ENCODE data around the gene VAV2.

GRCh38 chr9:133967024-133967741 lies 24.9 kb downstream of the VAV2 start:
- TF ChIP-seq CTCF (IDR thresholded peaks at IDR 0.05; ENCODE audit: insufficient read depth, low read length, poor library complexity, severe bottlenecking) (no peak), EZH2phosphoT487 (conservative IDR thresholded peaks at IDR 0.05; ENCODE audit: low read length) (no peak)
